Sigmoid colon (tissue), 4 donors: ENCODE results near the gene CDKN1C.

Source experiments
- CTCF ChIP-seq, 4 experiments: fragments of 450-650 bp in 3 of 4; fragments of 200-600 bp in 1 of 4; IDR thresholded peaks; one replicate each; pipeline ENCODE4 v1.5.1; 2016 to 2019; ENCODE audit warnings: antibody characterized with exemption in 4 of 4, mild to moderate bottlenecking in 3 of 4, moderate library complexity in 2 of 4
- EP300 ChIP-seq, 4 donors: sonication (generic); formaldehyde crosslinking; IDR thresholded peaks; one replicate each; pipeline ENCODE4 v1.6.1; 2017; ENCODE audit warnings: antibody characterized with exemption in 4 of 4
- POLR2A ChIP-seq, 2 donors: fragments of 450-650 bp; IDR thresholded peaks; one replicate each; pipeline ENCODE4 v1.6.1; 2016; ENCODE audit warnings: antibody characterized with exemption in 2 of 2, mild to moderate bottlenecking in 2 of 2, moderate library complexity in 2 of 2

- TF ChIP-seq POLR2A (IDR thresholded peaks at IDR 0.05) (no peak), CTCF (IDR thresholded peaks at IDR 0.05) (no peak), EP300 (IDR thresholded peaks at IDR 0.05) (no peak)
These were observed 19.5 kb downstream of the CDKN1C start for GRCh38 chr11:2865922-2866577.
